T-helper 1 cell treated with Interleukin-12 subunit alpha and Interleukin-12 subunit beta and Interleukin-4 antibody, amounts not matched to agents 30 ng/mL and 1 ng/mL, for 36 hours (primary cell): ENCODE measurements around the gene SLIT3. TPM values are rescaled to one million over a fixed set of nuclear protein-coding genes. Genes with fewer than 3 reads are reported as not detected.

Experiments
- intact Hi-C: fragments of 100-400 bp; cut with micrococcal nuclease; formaldehyde crosslinking; loops from one replicate; pipeline ENCODE4 v1.15.1; 2024
- total RNA-seq: library from RNA; stranded (reverse); gene quantifications from 2 replicates; pipeline ENCODE4 v1.2.3, GENCODE V29; 2022

SLIT3 gene
- total RNA-seq, 1 donor from 2014 or later = not detected

DNA sequence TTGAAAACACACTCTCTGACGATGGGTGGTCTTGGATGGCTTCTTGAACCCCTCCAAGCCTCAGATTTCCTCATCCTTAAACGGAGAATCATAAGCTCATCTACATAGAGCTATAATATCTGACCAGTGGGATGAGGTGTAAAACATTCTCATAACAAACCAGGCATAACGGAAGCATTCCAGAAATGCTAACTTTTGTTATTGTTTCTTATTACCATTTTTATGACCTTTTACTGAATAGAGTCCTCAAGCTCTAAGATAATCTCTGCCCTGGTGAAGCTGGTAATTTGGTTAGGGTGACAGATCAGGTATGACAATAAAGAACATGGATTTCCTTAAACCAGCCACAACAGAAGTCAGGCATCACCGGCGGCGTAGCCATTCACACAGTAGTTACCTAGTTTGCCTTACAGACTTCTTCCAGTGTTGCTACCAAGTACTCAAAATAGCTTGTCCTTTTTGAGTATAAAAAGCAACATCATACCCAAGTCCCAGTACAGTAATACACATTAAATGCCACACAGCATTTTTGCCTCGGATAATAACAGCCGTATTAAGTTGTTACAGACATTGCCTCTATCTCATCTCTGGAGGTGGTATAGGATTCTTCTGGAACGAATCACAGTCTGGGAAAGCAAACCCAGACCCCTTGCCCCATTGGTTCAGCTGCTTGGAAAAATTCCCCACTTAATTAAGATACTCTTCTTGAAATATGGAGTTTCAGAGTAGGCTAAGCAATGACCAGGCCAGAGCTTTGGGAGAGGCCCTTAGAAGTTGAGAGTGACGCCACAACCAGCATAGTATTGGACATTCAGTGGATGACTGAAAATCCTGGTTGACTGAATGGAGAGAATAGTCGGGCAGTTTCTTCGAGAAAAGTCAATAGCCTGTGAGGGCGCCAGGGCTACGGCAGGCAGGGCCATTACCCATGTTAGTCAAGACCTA, 252.5 kb downstream of the SLIT3 start:
- intact Hi-C loops = no loop called here

DNA sequence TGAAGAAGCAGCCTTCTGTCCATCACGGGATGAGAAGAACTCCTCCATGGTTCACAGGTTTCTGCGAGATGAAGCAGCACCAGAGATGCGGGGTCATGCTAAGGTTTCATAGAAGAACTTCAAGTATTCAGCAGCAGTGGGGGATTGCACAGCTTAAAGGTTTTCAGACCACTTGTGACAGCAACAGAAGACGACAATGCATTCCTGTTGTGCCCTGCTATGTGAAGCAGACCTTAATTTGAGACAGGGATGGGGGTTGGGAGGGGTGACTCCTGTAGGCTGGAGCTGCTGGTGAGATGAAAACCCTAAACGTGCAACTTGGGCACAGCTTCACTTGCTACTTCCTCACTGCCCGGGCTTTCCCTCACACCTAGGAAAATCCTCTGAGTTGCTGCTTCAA, 256.0 kb downstream of the SLIT3 start:
- intact Hi-C loops = no loop called here

DNA sequence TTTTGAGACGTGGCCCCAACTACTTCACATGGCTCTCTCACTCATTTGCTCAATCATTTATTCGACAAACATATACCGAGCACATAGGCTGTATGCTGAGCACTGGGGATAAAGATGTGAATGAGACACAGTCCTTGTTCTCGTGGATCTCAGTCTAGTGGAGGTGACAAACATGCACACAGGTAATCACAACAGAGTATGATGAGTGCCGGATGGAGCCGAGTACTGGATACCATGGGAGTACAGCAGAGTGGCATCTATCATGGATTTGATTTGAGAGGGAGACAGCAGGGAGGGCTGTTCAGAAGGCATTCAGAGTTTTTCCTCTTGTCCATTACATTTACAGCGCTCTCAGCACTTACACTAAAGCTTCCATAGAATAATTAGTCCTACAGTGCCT, 259.8 kb downstream of the SLIT3 start:
- intact Hi-C loops = no loop called here

DNA sequence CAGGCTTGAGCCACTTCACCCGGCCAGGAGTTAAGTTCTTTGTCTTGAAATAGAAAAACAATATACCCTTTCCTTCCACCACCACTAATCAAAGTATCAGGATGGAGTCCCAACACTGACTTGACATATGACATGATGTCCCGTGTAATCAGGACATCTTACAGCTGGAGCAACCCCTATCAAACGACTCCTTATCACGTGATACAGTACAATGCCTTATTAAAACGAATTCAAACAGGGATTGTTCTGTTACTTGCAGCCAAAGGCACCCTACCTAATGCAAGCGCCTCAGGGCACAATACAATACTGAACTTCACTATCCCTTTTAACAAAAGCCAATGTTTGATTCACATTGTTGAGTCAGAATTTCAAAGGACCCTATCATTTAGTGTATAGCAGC, 261.3 kb downstream of the SLIT3 start:
- intact Hi-C loops = no loop called here

DNA sequence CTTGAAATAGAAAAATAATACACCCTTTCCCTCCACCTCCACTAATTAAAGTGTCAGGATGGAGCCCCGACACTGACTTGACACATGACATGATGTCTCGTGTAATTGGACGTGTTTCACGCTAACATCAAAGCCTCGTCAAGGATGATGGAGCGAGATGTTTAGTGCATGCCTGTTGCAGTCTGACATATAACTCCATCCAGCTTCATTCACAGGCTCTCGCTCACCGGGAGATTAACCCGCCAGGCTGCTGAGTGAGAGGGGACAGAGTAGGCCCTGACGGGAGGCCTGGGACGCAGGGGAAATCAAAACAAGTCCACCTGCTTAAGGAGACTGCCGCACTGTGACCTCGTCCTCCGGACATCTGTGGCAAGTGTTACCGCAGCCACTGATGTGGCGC, 263.5 kb downstream of the SLIT3 start:
- intact Hi-C loops = no loop called here

DNA sequence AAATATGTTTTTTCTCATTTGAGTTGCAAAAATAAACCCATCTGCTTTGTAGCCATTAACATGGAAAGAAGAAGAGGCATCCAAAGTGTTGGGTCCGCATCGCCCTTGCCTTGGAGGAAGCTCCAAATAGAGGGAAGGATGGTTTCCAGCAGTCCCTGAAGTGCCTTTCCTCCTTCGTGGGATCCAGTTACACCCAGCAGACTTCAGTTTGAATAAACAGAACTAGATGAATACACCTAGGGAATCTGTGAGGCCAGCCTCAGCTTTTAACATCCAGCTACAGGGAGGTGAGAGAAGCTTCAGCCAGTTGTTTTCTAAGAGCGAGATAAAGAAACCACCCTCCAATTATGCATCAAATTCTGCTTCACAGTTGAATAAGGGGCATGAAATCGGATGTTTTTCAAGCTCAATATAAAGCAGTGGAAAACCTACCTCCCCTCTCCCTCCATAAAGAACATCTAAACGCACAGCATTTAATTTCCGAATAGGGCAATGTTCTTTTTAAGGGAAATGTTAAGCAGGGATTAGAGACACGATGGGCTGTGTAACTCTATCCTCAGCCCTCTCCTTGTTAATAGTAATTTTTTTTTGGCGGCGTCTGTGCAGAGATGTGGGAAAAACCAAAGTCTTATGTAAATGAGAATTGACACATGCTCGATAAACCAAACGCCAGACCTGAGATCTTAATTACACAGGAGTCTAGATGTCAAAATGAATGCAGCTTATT, 264.7 kb downstream of the SLIT3 start:
- intact Hi-C loops = no loop called here

DNA sequence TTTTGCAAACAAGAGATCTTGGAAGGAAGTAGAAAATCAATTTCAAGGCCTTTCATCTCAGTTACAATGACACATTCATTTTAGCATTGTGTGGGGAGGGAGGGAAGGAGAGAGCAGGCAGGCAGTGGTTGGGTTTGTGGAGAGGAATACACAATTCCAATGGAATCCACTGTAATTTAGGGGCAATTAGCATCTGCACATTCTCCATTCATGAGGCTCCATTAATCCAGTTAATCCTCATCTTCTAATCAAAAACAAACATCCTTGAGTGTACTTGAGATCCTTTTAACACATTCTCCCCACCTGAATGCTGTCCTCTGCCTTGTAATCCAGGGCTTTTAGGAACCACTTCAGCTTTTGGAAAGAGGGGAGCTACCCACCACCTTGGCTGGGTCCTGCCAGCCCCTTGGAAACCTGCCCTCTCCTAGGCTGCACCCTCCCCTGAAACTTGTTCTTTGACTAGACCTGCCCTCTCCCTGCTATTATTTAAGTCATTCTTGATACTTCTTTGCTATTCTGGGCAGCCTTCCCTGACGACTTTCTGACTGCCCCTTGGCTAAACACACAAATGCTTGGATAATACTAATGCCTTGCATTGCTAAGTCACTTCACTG, 271.2 kb downstream of the SLIT3 start:
- intact Hi-C loops = no loop called here

DNA sequence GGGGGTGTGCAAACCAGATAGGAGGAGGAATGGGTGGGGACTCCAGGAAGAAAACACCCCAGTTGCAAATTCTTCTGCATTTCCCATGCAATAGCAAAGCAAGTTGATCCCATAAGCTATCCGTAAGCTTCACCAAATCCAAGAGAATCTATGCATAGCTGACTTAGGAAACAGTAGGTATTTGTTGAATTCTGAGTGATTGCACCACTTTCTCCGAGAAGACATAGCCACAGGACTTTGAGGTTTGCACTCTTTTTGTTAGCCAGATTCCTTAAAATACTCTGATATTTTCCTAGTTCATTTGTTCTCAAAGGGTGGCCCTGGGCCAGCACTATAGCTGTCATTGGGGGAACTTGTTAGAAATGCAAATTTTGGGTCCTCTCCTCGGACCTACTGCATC, 271.9 kb downstream of the SLIT3 start:
- intact Hi-C loops = no loop called here

DNA sequence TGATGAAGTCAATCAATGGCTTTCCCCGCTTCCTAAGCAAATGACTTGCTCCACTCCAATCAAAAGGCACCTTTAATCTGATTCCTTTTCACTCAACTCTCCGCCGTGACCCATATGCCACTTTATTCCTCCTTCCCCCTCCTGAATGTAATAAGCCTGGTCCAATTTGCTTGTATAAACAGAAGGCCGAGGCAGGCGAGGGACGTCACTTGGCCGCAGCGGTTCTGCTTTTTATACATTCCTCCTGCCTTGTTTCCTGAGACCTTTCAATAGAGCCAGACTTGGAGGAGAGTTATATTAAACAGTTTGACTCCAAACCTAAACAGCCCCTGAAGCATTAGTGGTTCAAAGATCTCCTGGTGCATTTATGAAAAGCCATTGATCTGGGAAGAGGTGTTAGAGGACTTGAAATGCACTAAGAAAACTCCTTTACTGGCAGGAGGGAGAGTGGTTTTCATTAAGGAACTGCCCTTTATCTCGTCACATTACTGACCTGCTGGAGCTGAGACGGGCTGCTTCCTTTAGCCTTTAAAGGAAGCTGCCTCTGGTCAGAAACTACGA, 273.4 kb downstream of the SLIT3 start:
- intact Hi-C loops = no loop called here

DNA sequence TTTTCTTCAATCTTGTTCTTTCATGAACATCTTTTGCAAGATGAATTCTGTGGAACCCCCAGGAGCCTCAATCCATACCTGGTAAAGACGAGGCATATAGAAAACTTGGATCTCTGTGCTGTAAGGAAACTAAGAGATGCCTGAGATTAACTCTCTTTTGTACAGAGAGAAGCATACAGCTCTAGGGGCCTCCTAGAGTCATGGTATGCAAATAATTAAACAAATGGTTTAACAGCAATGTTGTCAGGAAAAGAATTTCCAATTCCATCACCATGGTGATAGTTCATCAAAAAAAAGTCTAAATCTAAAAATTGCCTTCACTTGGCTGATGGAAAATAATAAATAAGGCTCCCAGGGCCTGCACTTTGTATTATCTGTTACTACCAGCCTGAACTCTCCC, 275.4 kb downstream of the SLIT3 start:
- intact Hi-C loops = no loop called here

DNA sequence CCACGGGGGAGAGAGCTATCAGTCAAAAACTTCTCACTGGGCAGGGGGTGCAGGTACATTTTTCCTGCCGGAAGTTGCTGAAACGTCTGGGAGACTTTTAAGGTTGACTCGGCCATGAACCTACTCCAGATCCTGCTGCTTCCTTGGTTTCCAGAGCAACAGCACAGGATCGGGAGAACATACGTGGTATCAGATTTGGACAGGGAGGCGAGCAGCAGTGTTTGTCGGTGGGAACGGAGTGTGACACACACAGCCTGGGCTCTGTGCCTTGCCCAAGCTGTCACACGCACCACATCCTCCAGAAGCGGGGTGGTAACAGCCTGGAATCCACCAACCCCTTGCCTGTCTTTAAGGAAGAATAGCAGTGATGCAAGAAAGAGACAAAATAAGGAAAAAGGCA, 276.5 kb downstream of the SLIT3 start:
- intact Hi-C loops = no loop called here

DNA sequence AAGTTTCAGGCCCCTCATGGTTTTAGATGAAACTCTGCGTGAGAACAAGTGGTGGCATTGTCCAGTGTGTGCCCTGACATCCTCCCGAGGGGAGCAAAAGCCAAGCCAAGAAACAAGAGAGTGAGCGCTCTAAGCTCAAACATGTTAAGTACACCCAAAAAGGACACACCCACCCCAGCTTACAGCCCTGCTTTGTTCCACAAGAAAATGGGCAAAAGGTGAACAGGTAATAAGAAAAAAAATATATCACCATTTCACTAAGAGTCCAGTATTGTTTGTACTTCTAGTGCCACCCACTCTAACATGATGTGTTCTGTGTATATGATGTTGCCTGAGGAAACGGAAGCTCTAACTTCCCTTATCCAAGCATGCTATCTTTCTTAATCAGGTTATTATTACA, 278.2 kb downstream of the SLIT3 start:
- intact Hi-C loops = no loop called here

DNA sequence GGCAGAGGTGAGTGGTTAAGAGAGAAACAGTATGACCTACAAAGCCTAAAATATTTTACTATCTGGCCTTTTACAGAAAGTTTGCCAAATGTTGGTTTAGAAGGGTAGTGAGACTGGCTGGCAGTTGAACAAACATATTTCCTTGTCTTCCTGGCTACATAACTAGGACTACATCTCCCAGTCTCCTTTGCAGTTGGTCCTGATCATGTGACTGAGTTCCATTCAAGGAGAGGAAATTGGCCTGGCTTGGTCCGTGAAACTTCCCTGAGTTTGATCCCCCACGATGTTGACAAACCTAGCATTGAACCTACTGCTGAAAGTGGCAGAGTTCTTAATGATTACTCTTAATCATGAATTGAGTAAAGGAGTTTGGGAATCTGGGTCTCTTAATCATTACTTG, 280.8 kb downstream of the SLIT3 start:
- intact Hi-C loops = no loop called here

DNA sequence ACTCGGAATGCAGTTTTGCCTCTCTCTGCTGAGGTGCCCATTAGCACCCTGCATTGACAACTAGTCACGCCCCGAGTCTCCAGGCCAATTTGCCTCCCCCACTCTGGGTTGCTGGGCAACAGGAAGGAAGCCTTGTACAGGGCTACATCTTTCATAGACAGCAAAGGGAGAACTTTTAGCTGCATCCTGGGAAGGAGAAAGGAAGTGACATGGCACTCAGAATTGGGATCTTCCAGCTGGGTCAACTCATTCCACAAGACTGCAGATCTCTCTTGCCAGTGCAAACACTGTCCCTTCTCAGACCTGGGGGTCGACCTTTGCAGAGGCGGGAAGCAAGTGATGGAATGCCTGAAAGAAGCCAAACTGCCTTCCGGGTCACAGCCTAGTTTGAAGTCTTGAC, 282.0 kb downstream of the SLIT3 start:
- intact Hi-C loops = no loop called here

DNA sequence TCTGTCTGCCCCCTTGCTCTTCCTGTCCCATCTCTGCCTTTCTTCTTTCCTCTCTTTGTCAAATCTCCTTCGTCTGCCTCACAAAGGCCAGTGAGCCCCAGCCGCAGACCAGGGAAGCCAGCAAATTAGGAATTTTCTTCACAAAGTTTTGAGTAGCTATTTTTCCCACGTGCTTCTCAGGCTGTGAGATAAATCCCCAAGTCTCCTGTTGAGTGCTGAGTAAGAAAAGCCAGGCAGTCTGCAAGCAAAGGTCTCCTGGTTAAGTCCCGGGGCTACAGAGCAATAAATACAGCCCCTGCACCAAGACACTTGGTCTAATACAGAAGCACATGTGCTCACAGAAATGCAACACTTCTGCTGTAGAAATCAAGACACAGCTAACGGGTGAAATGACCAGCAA, 284.9 kb downstream of the SLIT3 start:
- intact Hi-C loops = no loop called here

DNA sequence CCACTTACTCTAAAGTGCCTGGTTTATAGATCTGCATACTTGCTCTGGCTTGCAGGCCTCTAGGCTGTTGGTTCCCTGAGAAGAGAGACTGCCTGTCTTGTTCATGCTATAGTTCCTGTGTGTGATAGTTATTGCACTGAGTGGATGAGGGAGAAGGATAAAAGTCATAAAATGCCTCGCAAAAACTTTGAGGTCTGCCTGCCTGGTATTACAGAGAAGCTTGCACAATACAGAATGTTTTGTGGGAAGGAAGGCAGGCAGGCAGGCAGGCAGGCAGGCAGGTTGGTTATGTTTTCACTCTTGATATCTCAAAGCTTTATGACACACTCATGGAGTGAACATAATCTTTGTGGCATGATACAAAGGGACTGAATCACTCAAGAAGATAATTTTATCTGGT, 287.1 kb downstream of the SLIT3 start:
- intact Hi-C loops = no loop called here

DNA sequence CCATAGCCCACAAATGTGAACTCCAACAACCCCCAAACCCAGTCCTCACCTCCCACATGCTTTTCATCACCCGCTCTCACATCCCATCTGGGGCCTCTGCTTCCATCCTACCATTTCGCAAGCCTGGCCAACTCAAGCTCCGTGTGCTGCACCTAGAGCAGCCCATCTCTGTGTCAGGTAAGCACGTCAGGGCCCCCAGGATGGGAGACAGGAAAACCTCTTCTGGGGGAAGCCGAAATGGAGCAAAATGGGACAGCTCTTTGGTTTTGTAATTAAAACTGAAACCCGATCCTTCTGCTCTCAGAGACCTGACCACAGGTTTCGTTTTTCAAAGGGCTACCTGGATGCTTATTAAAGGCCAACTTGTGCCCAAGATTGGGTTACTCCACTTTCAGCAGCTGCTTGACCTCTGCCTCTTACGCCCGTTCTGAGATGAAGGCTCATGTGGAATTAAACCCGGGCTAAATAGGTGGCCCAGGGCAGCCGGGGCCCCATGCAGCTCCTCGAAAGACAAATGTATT, 287.7 kb downstream of the SLIT3 start:
- intact Hi-C loops = no loop called here

DNA sequence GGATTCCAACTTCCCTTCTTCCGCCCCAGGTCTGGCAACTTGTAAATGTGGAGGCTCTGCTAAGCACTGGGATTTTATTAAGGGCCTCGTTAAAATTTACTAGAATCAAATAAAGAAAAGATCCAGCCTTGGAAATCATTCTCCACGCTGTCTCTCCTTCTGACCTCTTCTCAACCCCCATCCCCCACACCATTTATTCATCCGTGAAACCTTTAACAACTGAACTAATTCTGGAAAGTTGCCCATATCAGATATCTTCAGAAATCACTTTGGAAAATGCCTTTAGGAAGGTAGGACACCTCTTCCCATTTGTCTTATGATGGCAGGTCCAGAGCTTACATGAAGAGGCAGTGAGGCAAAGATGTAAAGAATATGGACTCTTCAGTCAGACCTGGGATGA, 288.5 kb downstream of the SLIT3 start:
- intact Hi-C loops = no loop called here

DNA sequence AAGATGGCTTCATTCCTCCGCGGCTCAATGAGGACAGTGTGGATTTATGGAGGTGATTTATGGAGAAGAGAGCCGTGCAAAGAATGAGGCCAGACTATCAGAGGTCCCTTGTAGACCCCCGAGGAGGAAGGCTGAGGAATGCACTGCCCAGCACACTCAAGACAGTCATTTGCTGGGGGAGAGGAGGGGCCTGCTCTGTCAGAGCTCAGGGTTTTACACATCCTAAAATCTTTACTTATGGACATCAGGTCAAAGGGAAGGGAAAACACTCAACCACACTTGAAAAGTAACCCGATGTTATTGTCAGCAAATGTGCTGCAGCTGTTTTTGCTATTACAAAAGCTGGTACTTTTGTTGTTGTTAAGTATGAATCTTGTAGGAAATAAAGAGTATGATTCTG, 289.5 kb downstream of the SLIT3 start:
- intact Hi-C loops = no loop called here

DNA sequence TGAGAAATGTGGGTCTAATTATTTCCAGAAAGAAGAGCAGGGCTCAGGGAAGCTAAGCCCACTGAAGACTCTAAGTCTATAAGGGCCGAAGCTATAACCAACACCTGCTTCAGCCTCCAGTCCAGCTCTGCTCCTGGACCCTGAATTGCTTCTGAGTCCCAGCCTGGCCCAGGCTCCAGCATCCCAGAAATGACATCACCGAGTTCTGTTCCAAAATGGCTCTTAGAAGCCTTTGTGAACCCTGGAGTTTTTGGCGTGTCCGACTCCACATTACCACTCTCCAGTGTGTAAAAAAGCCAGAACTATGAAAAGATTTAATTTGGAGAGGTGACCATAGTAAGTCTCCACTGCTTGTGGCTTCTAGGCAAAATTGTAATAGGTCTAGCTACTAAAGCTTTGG, 289.9 kb downstream of the SLIT3 start:
- intact Hi-C loops = no loop called here

DNA sequence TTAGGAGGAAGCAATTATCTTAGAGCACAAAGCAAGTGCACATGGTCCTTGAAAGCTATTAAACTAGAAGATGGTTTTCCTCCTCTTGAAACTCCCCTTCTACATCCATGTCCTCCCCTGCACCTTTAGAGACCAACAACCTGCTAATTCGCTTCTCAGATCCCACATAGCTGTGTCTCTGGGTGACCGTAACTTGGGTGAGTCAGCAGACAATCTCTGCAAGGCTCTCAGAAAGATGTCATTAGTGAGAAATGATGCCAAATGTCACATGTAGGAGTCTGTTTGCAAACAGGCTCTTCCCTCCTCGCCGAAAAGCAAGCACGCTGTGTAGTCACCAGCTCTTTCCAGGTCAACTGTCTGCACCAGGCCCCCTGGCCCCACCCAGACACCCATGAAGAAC, 291.8 kb downstream of the SLIT3 start:
- intact Hi-C loops = no loop called here
